Measurements from ENCODE around the gene MAZ. TPM values are rescaled to one million over a fixed set of nuclear protein-coding genes. Genes with fewer than 3 reads are reported as not detected.

Gene MAZ
- total and polyA plus RNA-seq, 2 of the 13 experiments (the other 11 are each of a cell fraction or from before 2014, with no cell fraction given), result 203 to 277 TPM

DNA sequence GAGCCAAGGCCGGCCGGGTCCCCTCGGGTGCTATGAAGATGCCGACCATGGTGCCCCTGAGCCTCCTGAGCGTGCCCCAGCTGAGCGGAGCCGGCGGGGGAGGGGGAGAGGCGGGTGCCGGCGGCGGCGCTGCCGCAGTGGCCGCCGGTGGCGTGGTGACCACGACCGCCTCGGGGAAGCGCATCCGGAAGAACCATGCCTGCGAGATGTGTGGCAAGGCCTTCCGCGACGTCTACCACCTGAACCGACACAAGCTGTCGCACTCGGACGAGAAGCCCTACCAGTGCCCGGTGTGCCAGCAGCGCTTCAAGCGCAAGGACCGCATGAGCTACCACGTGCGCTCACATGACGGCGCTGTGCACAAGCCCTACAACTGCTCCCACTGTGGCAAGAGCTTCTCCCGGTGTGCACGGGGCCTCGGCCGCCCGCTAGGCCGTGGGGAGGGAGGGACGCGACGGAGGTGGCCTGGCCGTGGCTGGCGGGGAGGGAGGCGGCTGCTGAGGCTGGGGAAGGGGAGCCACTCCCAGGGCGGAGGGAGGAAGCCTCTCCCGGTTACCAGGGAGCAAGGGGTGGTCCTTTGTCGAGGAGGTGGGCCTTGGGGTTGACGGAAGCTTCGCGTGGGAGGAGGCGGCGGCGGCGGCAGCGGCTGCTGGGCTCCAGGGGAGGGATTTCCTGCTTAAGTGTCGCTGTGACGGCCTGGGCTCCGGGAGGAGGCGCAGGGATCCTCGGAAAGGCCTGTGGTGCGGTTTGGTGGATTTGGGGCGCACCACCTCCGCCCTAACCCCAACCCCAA, 1.3 kb downstream of the MAZ start (continued):
- TF ChIP-seq RFXANK (CRISPR knock-in tag; IDR thresholded peaks at IDR 0.05), result 0 out of 2 replicates have a peak, but pooled peaks have one; percentile 26
- TF ChIP-seq NFE2L2 (IDR thresholded peaks at IDR 0.05; ENCODE audit: low read length), result no peak
- TF ChIP-seq TEAD3 (CRISPR knock-in tag; optimal IDR thresholded peaks at IDR 0.05; ENCODE audit: borderline replicate concordance), result peak; percentile 78
- no peak for TF ChIP-seq CBX2 (IDR thresholded peaks at IDR 0.05; ENCODE audit: low read depth, low read length)
- TF ChIP-seq CBX2 (CRISPR knock-in tag; IDR thresholded peaks at IDR 0.05; ENCODE audit: low read depth), result no peak; the same call in 1 of the 2 replicates
- TF ChIP-seq, protein P1, sequence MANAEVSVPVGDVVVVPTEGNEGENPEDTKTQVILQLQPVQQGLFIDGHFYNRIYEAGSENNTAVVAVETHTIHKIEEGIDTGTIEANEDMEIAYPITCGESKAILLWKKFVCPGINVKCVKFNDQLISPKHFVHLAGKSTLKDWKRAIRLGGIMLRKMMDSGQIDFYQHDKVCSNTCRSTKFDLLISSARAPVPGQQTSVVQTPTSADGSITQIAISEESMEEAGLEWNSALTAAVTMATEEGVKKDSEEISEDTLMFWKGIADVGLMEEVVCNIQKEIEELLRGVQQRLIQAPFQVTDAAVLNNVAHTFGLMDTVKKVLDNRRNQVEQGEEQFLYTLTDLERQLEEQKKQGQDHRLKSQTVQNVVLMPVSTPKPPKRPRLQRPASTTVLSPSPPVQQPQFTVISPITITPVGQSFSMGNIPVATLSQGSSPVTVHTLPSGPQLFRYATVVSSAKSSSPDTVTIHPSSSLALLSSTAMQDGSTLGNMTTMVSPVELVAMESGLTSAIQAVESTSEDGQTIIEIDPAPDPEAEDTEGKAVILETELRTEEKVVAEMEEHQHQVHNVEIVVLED (CRISPR knock-in tag; IDR thresholded peaks at IDR 0.05; ENCODE audit: borderline replicate concordance), result peak; percentile 82
- peak; percentile 99; the same call in 1 of the 2 replicates for TF ChIP-seq GLI4 (CRISPR knock-in tag; IDR thresholded peaks at IDR 0.05; ENCODE audit: borderline replicate concordance)
- peak; percentile 81 for TF ChIP-seq IRF2 (CRISPR knock-in tag; IDR thresholded peaks at IDR 0.05)
- TF ChIP-seq REL (CRISPR knock-in tag; conservative IDR thresholded peaks at IDR 0.05), result peak; percentile 97
- TF ChIP-seq, protein P2, sequence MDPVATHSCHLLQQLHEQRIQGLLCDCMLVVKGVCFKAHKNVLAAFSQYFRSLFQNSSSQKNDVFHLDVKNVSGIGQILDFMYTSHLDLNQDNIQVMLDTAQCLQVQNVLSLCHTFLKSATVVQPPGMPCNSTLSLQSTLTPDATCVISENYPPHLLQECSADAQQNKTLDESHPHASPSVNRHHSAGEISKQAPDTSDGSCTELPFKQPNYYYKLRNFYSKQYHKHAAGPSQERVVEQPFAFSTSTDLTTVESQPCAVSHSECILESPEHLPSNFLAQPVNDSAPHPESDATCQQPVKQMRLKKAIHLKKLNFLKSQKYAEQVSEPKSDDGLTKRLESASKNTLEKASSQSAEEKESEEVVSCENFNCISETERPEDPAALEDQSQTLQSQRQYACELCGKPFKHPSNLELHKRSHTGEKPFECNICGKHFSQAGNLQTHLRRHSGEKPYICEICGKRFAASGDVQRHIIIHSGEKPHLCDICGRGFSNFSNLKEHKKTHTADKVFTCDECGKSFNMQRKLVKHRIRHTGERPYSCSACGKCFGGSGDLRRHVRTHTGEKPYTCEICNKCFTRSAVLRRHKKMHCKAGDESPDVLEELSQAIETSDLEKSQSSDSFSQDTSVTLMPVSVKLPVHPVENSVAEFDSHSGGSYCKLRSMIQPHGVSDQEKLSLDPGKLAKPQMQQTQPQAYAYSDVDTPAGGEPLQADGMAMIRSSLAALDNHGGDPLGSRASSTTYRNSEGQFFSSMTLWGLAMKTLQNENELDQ (CRISPR knock-in tag; IDR thresholded peaks at IDR 0.05; ENCODE audit: borderline replicate concordance), result no peak
- TF ChIP-seq MATR3 (CRISPR knock-in tag; IDR thresholded peaks at IDR 0.05), result no peak
- TF ChIP-seq, protein P3, sequence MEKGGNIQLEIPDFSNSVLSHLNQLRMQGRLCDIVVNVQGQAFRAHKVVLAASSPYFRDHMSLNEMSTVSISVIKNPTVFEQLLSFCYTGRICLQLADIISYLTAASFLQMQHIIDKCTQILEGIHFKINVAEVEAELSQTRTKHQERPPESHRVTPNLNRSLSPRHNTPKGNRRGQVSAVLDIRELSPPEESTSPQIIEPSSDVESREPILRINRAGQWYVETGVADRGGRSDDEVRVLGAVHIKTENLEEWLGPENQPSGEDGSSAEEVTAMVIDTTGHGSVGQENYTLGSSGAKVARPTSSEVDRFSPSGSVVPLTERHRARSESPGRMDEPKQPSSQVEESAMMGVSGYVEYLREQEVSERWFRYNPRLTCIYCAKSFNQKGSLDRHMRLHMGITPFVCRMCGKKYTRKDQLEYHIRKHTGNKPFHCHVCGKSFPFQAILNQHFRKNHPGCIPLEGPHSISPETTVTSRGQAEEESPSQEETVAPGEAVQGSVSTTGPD (CRISPR knock-in tag; IDR thresholded peaks at IDR 0.05), result peak; percentile 90; the same call in 1 of the 2 replicates
- peak; percentile 92 for TF ChIP-seq HOXA5 (CRISPR knock-in tag; IDR thresholded peaks at IDR 0.05)
- TF ChIP-seq ZMYM2 (CRISPR knock-in tag; IDR thresholded peaks at IDR 0.05), result peak; percentile 87; the same call in 1 of the 2 replicates
- TF ChIP-seq, protein P4, sequence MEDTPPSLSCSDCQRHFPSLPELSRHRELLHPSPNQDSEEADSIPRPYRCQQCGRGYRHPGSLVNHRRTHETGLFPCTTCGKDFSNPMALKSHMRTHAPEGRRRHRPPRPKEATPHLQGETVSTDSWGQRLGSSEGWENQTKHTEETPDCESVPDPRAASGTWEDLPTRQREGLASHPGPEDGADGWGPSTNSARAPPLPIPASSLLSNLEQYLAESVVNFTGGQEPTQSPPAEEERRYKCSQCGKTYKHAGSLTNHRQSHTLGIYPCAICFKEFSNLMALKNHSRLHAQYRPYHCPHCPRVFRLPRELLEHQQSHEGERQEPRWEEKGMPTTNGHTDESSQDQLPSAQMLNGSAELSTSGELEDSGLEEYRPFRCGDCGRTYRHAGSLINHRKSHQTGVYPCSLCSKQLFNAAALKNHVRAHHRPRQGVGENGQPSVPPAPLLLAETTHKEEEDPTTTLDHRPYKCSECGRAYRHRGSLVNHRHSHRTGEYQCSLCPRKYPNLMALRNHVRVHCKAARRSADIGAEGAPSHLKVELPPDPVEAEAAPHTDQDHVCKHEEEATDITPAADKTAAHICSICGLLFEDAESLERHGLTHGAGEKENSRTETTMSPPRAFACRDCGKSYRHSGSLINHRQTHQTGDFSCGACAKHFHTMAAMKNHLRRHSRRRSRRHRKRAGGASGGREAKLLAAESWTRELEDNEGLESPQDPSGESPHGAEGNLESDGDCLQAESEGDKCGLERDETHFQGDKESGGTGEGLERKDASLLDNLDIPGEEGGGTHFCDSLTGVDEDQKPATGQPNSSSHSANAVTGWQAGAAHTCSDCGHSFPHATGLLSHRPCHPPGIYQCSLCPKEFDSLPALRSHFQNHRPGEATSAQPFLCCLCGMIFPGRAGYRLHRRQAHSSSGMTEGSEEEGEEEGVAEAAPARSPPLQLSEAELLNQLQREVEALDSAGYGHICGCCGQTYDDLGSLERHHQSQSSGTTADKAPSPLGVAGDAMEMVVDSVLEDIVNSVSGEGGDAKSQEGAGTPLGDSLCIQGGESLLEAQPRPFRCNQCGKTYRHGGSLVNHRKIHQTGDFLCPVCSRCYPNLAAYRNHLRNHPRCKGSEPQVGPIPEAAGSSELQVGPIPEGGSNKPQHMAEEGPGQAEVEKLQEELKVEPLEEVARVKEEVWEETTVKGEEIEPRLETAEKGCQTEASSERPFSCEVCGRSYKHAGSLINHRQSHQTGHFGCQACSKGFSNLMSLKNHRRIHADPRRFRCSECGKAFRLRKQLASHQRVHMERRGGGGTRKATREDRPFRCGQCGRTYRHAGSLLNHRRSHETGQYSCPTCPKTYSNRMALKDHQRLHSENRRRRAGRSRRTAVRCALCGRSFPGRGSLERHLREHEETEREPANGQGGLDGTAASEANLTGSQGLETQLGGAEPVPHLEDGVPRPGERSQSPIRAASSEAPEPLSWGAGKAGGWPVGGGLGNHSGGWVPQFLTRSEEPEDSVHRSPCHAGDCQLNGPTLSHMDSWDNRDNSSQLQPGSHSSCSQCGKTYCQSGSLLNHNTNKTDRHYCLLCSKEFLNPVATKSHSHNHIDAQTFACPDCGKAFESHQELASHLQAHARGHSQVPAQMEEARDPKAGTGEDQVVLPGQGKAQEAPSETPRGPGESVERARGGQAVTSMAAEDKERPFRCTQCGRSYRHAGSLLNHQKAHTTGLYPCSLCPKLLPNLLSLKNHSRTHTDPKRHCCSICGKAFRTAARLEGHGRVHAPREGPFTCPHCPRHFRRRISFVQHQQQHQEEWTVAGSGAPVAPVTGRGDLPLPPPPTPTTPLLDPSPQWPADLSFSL (CRISPR knock-in tag; IDR thresholded peaks at IDR 0.05), result peak; percentile 80
- TF ChIP-seq MTA3 (CRISPR knock-in tag; IDR thresholded peaks at IDR 0.05), result no peak
- 0 out of 2 replicates have a peak, but pooled peaks have one; percentile 29 for TF ChIP-seq BCL6 (CRISPR knock-in tag; IDR thresholded peaks at IDR 0.05)
- TF ChIP-seq HIVEP1 (CRISPR knock-in tag; IDR thresholded peaks at IDR 0.05), result peak; percentile 98

Measured in HepG2 (cell line).